ENCODE results near the gene NEK9. TPM values are rescaled to one million over a fixed set of nuclear protein-coding genes. Genes with fewer than 3 reads are reported as not detected.

Gene NEK9
- total RNA-seq, 3 donors from 2014 or later = 44.7 to 104 (median 49.9) TPM

- no peaks in the 10 kb centered on the region for H3K36me3 ChIP-seq (ENCODE audit: low read depth)
- peaks cover 33% of the 10 kb centered on the region for H3K4me1 ChIP-seq (ENCODE audit: low read depth)
- DNase-seq = no peak
- TF ChIP-seq CTCF (IDR thresholded peaks at IDR 0.05) = no peak
- H3K4me3 ChIP-seq = no peak overlapping the region
- H3K9me3 ChIP-seq = no peaks in the 10 kb centered on the region
- intact Hi-C loops (cut with DNase I, micrococcal nuclease) = no loop called here
- no peak for ATAC-seq
Observed at GRCh38 chr14:75066691-75067090, 60.2 kb downstream of the NEK9 start.

GRCh38 chr14:75064205-75064567 is 62.7 kb downstream of the NEK9 start:
- no peak for DNase-seq
- Histone ChIP-seq H3K36me3 (ENCODE audit: low read depth) (no peaks in the 10 kb centered on the region), H3K4me3 (no peak overlapping the region), H3K9me3 (no peaks in the 10 kb centered on the region), H3K4me1 (ENCODE audit: low read depth) (peaks cover 22% of the 10 kb centered on the region)
- intact Hi-C loops (cut with DNase I, micrococcal nuclease) = no loop called here
- no peak for TF ChIP-seq CTCF (IDR thresholded peaks at IDR 0.05)
- ATAC-seq = peak; percentile 20

- TF ChIP-seq CTCF (IDR thresholded peaks at IDR 0.05) = no peak
- Histone ChIP-seq H3K36me3 (ENCODE audit: low read depth) (no peaks in the 10 kb centered on the region), H3K4me3 (peak within 1 kb of the TSS; percentile 78), H3K4me1 (ENCODE audit: low read depth) (peaks cover 21% of the 10 kb centered on the region), H3K9me3 (no peaks in the 10 kb centered on the region)
- DNase-seq = peak; percentile 95 to 98 (median 96)
- intact Hi-C loops (cut with DNase I, micrococcal nuclease) = no loop called here
- peak; percentile 98 for ATAC-seq
Observed at GRCh38 chr14:75063491-75064204, 63.2 kb downstream of the NEK9 start, which contains the start of gene ACYP1. Gene ACYP1, minus strand, starts transcription at chr14:75064024. Its CDS starts 471 bp downstream, at chr14:75063553.

GRCh38 chr14:75063013-75063412 is 63.8 kb downstream of the NEK9 start:
- DNase-seq (no peak), ATAC-seq (no peak)
- Histone ChIP-seq H3K4me1 (ENCODE audit: low read depth) (peaks cover 15% of the 10 kb centered on the region), H3K36me3 (ENCODE audit: low read depth) (no peaks in the 10 kb centered on the region), H3K9me3 (no peaks in the 10 kb centered on the region), H3K4me3 (no peak overlapping the region)
- intact Hi-C loops (cut with DNase I, micrococcal nuclease) = no loop called here
- no peak for TF ChIP-seq CTCF (IDR thresholded peaks at IDR 0.05)

GRCh38 chr14:75060420-75060819 is 66.4 kb downstream of the NEK9 start:
- intact Hi-C loops (cut with DNase I, micrococcal nuclease) = no loop called here
- Histone ChIP-seq H3K4me3 (no peak overlapping the region), H3K4me1 (ENCODE audit: low read depth) (peaks cover 14% of the 10 kb centered on the region), H3K36me3 (ENCODE audit: low read depth) (no peaks in the 10 kb centered on the region), H3K9me3 (no peaks in the 10 kb centered on the region)
- TF ChIP-seq CTCF (IDR thresholded peaks at IDR 0.05) = no peak
- DNase-seq = no peak
- no peak for ATAC-seq
